ENCODE results near the gene CDH12.
"Not testable (repeated sequence)": the region's sequence is repeated elsewhere in the genome, so short reads cannot be mapped to it uniquely, and the experiment has no call there.

Gene CDH12

GRCh38 chr5:22541037-22541436 is 312.1 kb downstream of the CDH12 start:
- no peak overlapping the region for H3K4me3 Mint-ChIP-seq
- H3K27ac Mint-ChIP-seq: no peak overlapping the region
- H3K9me3 Mint-ChIP-seq: no peaks in the 10 kb centered on the region
- no peaks in the 10 kb centered on the region for H3K27me3 Mint-ChIP-seq
- no peak for ATAC-seq (replicated peaks)
- H3K4me1 Mint-ChIP-seq: no peaks in the 10 kb centered on the region
- no peak for DNase-seq
- H3K36me3 Mint-ChIP-seq: no peaks in the 10 kb centered on the region

GRCh38 chr5:22539762-22540161 is 313.4 kb downstream of the CDH12 start:
- no peaks in the 10 kb centered on the region for H3K4me1 Mint-ChIP-seq
- ATAC-seq (replicated peaks) (no peak), DNase-seq (no peak)
- H3K27me3 Mint-ChIP-seq: no peaks in the 10 kb centered on the region
- no peak overlapping the region for H3K27ac Mint-ChIP-seq
- H3K9me3 Mint-ChIP-seq: no peaks in the 10 kb centered on the region
- no peaks in the 10 kb centered on the region for H3K36me3 Mint-ChIP-seq
- H3K4me3 Mint-ChIP-seq: no peak overlapping the region

DNA sequence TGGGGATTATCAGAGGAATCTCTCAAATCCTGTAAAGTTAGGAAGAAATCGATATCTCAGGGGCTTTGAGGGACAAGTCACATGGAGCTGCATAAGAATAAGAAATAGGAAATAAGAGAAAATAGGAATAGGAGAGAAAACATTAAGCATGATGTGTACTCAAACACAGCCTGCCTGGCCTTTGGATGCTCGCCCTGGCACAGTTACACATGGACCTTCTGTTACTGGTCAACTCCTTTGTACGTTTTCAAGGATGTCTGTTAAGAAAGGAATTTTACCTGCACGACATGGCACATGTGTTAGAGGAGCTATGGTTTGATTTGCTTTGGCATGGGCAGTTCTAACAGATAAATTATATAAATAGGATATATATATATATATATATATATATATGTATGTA is 321.2 kb downstream of the CDH12 start:
- DNase-seq (no peak), ATAC-seq (replicated peaks) (no peak)
- Mint-ChIP-seq H3K9me3 (no peaks in the 10 kb centered on the region), H3K27me3 (no peaks in the 10 kb centered on the region), H3K36me3 (no peaks in the 10 kb centered on the region), H3K4me3 (no peak overlapping the region), H3K27ac (no peak overlapping the region), H3K4me1 (no peaks in the 10 kb centered on the region)

DNA sequence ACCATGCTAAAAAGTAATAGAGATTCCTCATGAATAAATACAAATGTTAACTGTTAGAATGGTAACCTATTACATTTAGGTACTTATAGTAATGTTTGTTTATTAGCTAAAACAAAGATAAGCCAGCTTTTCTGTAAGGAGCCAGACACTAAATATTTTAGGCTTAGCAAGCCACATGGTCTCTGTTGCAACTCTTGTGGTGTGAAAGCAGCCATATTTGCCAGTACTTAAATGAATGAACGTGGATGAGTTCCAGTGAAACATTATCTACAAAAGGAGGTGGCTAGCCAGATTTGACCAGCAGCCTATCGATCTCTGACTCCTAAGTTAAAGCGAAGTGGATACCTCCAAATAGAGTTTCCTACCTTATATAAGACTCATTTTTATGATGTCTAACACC is 331.6 kb downstream of the CDH12 start:
- H3K27me3 Mint-ChIP-seq: no peaks in the 10 kb centered on the region
- ATAC-seq (replicated peaks): no peak
- no peak overlapping the region for H3K4me3 Mint-ChIP-seq
- no peak for DNase-seq
- H3K9me3 Mint-ChIP-seq: peaks cover 4% of the 10 kb centered on the region in 2 donors
- H3K27ac Mint-ChIP-seq: no peak overlapping the region
- H3K36me3 Mint-ChIP-seq: no peaks in the 10 kb centered on the region
- H3K4me1 Mint-ChIP-seq: no peaks in the 10 kb centered on the region

GRCh38 chr5:22516497-22516896 is 336.6 kb downstream of the CDH12 start:
- not testable (repeated sequence) for H3K9me3 Mint-ChIP-seq; H3K4me3 Mint-ChIP-seq; H3K4me1 Mint-ChIP-seq; H3K27ac Mint-ChIP-seq; DNase-seq; ATAC-seq (replicated peaks); H3K27me3 Mint-ChIP-seq; H3K36me3 Mint-ChIP-seq

GRCh38 chr5:22514231-22514630 is 338.9 kb downstream of the CDH12 start:
- no peak for ATAC-seq (replicated peaks)
- Mint-ChIP-seq H3K27ac (no peak overlapping the region), H3K9me3 (no peaks in the 10 kb centered on the region), H3K36me3 (no peaks in the 10 kb centered on the region), H3K4me1 (no peaks in the 10 kb centered on the region), H3K27me3 (no peaks in the 10 kb centered on the region), H3K4me3 (no peak overlapping the region)
- no peak for DNase-seq

DNA sequence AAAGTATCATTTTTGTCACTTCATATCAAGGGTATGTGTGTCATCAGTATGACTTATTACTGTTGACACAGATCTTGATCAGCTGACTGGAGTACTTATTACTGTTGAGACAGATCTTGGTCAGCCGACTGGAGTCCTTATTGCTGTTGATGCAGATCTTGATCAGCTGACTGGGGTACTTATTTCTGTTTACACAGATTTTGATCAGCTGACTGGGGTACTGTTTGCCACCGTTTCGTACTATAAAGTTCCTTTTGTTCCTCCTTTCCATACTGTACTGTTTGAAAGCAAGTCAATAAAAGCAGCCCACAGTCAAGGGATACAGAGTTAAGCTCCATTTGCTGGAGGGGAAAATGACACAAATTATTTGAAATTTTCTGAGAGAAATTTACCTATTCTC is 347.3 kb downstream of the CDH12 start:
- Mint-ChIP-seq H3K4me3 (no peak overlapping the region), H3K27ac (no peak overlapping the region), H3K9me3 (peaks cover 10 to 11% of the 10 kb centered on the region in 2 donors), H3K4me1 (no peaks in the 10 kb centered on the region), H3K36me3 (no peaks in the 10 kb centered on the region), H3K27me3 (no peaks in the 10 kb centered on the region)
- ATAC-seq (replicated peaks): no peak
- no peak for DNase-seq

DNA sequence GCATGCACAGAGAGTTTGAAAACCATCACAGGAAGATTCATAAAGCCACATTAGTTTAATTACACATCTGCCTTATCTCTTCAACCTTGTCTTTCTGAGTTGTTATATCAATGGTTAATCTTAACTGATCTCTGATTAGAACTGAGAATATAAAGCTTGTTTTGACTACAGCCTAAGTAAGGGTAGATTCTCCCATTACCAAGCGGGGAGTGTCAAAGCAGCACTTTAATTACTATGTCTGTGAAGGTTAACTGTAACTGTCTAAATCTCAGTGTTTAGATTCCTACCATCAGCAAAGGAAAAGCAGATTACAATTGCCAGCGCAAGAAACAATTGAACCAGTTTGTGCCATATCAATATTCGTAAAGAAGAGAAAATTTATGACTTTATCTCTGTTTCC is 348.7 kb downstream of the CDH12 start:
- Mint-ChIP-seq H3K4me3 (no peak overlapping the region), H3K27ac (no peak overlapping the region), H3K4me1 (no peaks in the 10 kb centered on the region), H3K9me3 (peaks cover 10 to 11% of the 10 kb centered on the region in 2 donors), H3K27me3 (no peaks in the 10 kb centered on the region), H3K36me3 (no peaks in the 10 kb centered on the region)
- DNase-seq (no peak), ATAC-seq (replicated peaks) (no peak)

- no peak overlapping the region for H3K27ac Mint-ChIP-seq
- H3K27me3 Mint-ChIP-seq: no peaks in the 10 kb centered on the region
- DNase-seq (no peak), ATAC-seq (replicated peaks) (no peak)
- H3K36me3 Mint-ChIP-seq: no peaks in the 10 kb centered on the region
- peaks cover 9 to 11% of the 10 kb centered on the region in 2 donors for H3K9me3 Mint-ChIP-seq
- no peak overlapping the region for H3K4me3 Mint-ChIP-seq
- no peaks in the 10 kb centered on the region for H3K4me1 Mint-ChIP-seq
Measured at GRCh38 chr5:22500556-22500955, 352.6 kb downstream of the CDH12 start.

DNA sequence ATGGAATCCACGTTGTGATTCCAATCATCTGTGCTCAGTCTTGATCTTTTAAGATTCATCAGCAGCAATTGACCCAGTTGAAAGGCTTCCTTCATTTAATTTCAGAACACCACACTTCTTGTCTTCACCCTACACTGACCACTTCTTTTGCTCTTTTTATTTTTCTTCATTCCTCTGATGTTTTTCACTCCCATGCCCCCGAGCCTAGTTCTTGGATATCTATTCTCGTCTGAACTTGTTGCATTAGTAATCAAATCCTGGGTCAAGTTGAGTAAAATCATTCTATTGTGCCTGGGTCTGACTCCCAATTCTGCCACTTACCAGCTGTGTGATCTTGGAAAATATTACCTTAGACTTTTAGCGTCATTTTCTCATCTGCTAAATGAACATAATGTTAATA is 356.5 kb downstream of the CDH12 start:
- Mint-ChIP-seq H3K9me3 (peaks cover 6 to 7% of the 10 kb centered on the region in 2 donors), H3K27ac (no peak overlapping the region), H3K4me1 (no peaks in the 10 kb centered on the region), H3K4me3 (no peak overlapping the region), H3K36me3 (no peaks in the 10 kb centered on the region), H3K27me3 (no peaks in the 10 kb centered on the region)
- no peak for DNase-seq
- no peak for ATAC-seq (replicated peaks)

- no peaks in the 10 kb centered on the region for H3K27me3 Mint-ChIP-seq
- peaks cover 6% of the 10 kb centered on the region in 2 donors for H3K9me3 Mint-ChIP-seq
- H3K36me3 Mint-ChIP-seq: no peaks in the 10 kb centered on the region
- DNase-seq (no peak), ATAC-seq (replicated peaks) (no peak)
- H3K4me1 Mint-ChIP-seq: no peaks in the 10 kb centered on the region
- H3K4me3 Mint-ChIP-seq: no peak overlapping the region
- H3K27ac Mint-ChIP-seq: peak overlapping the region; percentile 27
Measured at GRCh38 chr5:22495016-22495720, 358.0 kb downstream of the CDH12 start.

- Mint-ChIP-seq H3K4me3 (no peak overlapping the region), H3K9me3 (peaks cover 4 to 6% of the 10 kb centered on the region in 2 donors), H3K4me1 (no peaks in the 10 kb centered on the region), H3K27me3 (no peaks in the 10 kb centered on the region), H3K27ac (no peak overlapping the region), H3K36me3 (no peaks in the 10 kb centered on the region)
- no peak for DNase-seq
- ATAC-seq (replicated peaks): no peak
Measured at GRCh38 chr5:22488427-22488826, 364.7 kb downstream of the CDH12 start.

GRCh38 chr5:22480305-22480704 is 372.8 kb downstream of the CDH12 start:
- Mint-ChIP-seq H3K4me3 (no peak overlapping the region), H3K27ac (no peak overlapping the region), H3K36me3 (no peaks in the 10 kb centered on the region), H3K4me1 (no peaks in the 10 kb centered on the region), H3K27me3 (no peaks in the 10 kb centered on the region), H3K9me3 (peaks cover 0 to 3% of the 10 kb centered on the region in 2 donors)
- DNase-seq (no peak), ATAC-seq (replicated peaks) (no peak)

- Mint-ChIP-seq H3K4me1 (no peaks in the 10 kb centered on the region), H3K27ac (no peak overlapping the region), H3K4me3 (no peak overlapping the region), H3K9me3 (peaks cover 0 to 3% of the 10 kb centered on the region in 2 donors), H3K36me3 (no peaks in the 10 kb centered on the region), H3K27me3 (no peaks in the 10 kb centered on the region)
- ATAC-seq (replicated peaks) (no peak), DNase-seq (no peak)
Measured at GRCh38 chr5:22473886-22474285, 379.3 kb downstream of the CDH12 start.

DNA sequence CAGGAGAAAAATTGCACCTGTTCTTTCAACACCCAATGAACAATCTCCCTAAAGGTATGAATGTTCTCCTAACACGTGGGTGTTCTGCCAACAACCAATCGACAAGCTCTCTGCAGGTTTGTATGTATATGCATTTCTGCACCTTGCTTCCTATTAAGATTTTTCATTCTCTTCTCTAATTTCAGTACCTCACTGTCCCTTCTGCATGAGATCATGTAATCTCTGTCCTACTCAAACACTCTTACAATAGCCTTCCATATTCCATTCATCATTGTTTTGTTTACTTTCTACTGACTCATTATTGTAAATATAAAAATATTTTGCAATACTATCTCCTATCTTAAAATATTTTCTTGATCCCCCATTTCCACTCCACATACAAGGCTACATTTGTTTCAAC is 382.0 kb downstream of the CDH12 start:
- DNase-seq (no peak), ATAC-seq (replicated peaks) (no peak)
- Mint-ChIP-seq H3K27ac (no peak overlapping the region), H3K4me1 (no peaks in the 10 kb centered on the region), H3K9me3 (peaks cover 2 to 3% of the 10 kb centered on the region in 2 donors), H3K36me3 (no peaks in the 10 kb centered on the region), H3K27me3 (no peaks in the 10 kb centered on the region), H3K4me3 (no peak overlapping the region)

DNA sequence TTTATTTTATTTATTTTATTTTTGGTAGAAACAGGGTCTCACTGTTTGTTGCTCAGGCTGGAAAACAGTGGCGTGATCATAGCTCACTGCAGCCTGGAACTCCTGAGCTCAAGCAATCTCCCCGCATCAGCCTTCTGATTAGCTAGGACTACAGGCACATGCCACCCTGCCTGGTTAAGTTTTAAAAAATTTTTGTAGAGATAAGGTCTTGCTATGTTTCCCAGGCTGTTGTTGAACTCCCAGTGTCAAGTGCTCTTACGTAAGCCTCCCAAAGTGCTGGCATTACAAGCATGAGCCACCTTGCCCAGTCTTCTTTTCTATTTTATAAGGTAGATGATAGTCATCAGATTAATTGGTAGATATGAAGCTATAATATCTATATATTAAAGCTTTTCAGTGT is 382.7 kb downstream of the CDH12 start:
- Mint-ChIP-seq H3K4me1 (no peaks in the 10 kb centered on the region), H3K27me3 (no peaks in the 10 kb centered on the region), H3K36me3 (no peaks in the 10 kb centered on the region), H3K27ac (no peak overlapping the region), H3K9me3 (peaks cover 4 to 5% of the 10 kb centered on the region in 2 donors), H3K4me3 (no peak overlapping the region)
- no peak for DNase-seq
- no peak for ATAC-seq (replicated peaks)
